ENCODE measurements around the gene CDIP1.
"Not testable (repeated sequence)": the region's sequence is repeated elsewhere in the genome, so short reads cannot be mapped to it uniquely, and the experiment has no call there.

The CDIP1 gene

GRCh38 chr16:4538350-4539235 is at the start of gene CDIP1:
TSS of gene CDIP1 (minus strand) at chr16:4538773. CDS start at chr16:4514130, 24,643 bp downstream.
- peak; percentile 99 for FAIRE-seq
- peak; percentile 94 for DNase-seq (ENCODE audit: insufficient read length, low spot score)

GRCh38 chr16:4586291-4586690 is 47.7 kb upstream of the CDIP1 start:
- FAIRE-seq = no peak

GRCh38 chr16:4583906-4584305 is 45.3 kb upstream of the CDIP1 start:
- no peak for DNase-seq (ENCODE audit: insufficient read length, low spot score)
- FAIRE-seq = no peak

More at GRCh38 chr16:4586291-4586690, 47.7 kb upstream of the CDIP1 start:
- DNase-seq (ENCODE audit: insufficient read length, low spot score) = no peak

GRCh38 chr16:4580250-4580649 is 41.7 kb upstream of the CDIP1 start:
- FAIRE-seq (no peak), DNase-seq (ENCODE audit: insufficient read length, low spot score) (no peak)

GRCh38 chr16:4578961-4579530 is 40.5 kb upstream of the CDIP1 start:
- DNase-seq (ENCODE audit: insufficient read length, low spot score) (no peak), FAIRE-seq (no peak)

- no peak for DNase-seq (ENCODE audit: insufficient read length, low spot score)
- FAIRE-seq = no peak
Measured at GRCh38 chr16:4576008-4576407, 37.4 kb upstream of the CDIP1 start.

GRCh38 chr16:4574919-4575705 is 36.5 kb upstream of the CDIP1 start:
- no peak for DNase-seq (ENCODE audit: insufficient read length, low spot score)
- FAIRE-seq = no peak

- not testable (repeated sequence) for DNase-seq (ENCODE audit: insufficient read length, low spot score); FAIRE-seq
Measured at GRCh38 chr16:4573926-4574325, 35.4 kb upstream of the CDIP1 start.

- FAIRE-seq (no peak), DNase-seq (ENCODE audit: insufficient read length, low spot score) (no peak)
Measured at GRCh38 chr16:4572715-4573114, 34.1 kb upstream of the CDIP1 start.

GRCh38 chr16:4570688-4571321 is 32.2 kb upstream of the CDIP1 start:
- FAIRE-seq (no peak), DNase-seq (ENCODE audit: insufficient read length, low spot score) (no peak)

- no peak for FAIRE-seq
- no peak for DNase-seq (ENCODE audit: insufficient read length, low spot score)
Measured at GRCh38 chr16:4570086-4570485, 31.5 kb upstream of the CDIP1 start.

- no peak for FAIRE-seq
Measured at GRCh38 chr16:4566144-4566543, 27.6 kb upstream of the CDIP1 start.

GRCh38 chr16:4564661-4565267 is 26.2 kb upstream of the CDIP1 start:
- DNase-seq (ENCODE audit: insufficient read length, low spot score) (no peak), FAIRE-seq (no peak)

More at GRCh38 chr16:4566144-4566543, 27.6 kb upstream of the CDIP1 start:
- no peak for DNase-seq (ENCODE audit: insufficient read length, low spot score)

- DNase-seq (ENCODE audit: insufficient read length, low spot score) (no peak), FAIRE-seq (no peak)
Measured at GRCh38 chr16:4561596-4561995, 23.0 kb upstream of the CDIP1 start.

GRCh38 chr16:4557973-4558372 is 19.4 kb upstream of the CDIP1 start:
- no peak for FAIRE-seq
- no peak for DNase-seq (ENCODE audit: insufficient read length, low spot score)

- DNase-seq (ENCODE audit: insufficient read length, low spot score) (no peak), FAIRE-seq (no peak)
Measured at GRCh38 chr16:4556580-4556979, 18.0 kb upstream of the CDIP1 start.

- DNase-seq (ENCODE audit: insufficient read length, low spot score) (no peak), FAIRE-seq (no peak)
Measured at GRCh38 chr16:4556112-4556511, 17.5 kb upstream of the CDIP1 start, which contains the start of gene C16orf96. TSS of gene C16orf96 (plus strand) at chr16:4556340. CDS start at chr16:4556490, 150 bp downstream.

GRCh38 chr16:4552541-4552940 is 14.0 kb upstream of the CDIP1 start:
- FAIRE-seq (no peak), DNase-seq (ENCODE audit: insufficient read length, low spot score) (no peak)

- no peak for FAIRE-seq
- DNase-seq (ENCODE audit: insufficient read length, low spot score) = no peak
Measured at GRCh38 chr16:4550591-4550990, 12.0 kb upstream of the CDIP1 start.

- no peak for FAIRE-seq
Measured at GRCh38 chr16:4548124-4548523, 9.6 kb upstream of the CDIP1 start.

More at GRCh38 chr16:4548124-4548523, 9.6 kb upstream of the CDIP1 start:
- no peak for DNase-seq (ENCODE audit: insufficient read length, low spot score)
